ENCODE data around the gene REELD1. TPM values are rescaled to one million over a fixed set of nuclear protein-coding genes. Genes with fewer than 3 reads are reported as not detected.

REELD1 gene
- total RNA-seq, 1 experiment from 2014 or later, result not detected

DNA sequence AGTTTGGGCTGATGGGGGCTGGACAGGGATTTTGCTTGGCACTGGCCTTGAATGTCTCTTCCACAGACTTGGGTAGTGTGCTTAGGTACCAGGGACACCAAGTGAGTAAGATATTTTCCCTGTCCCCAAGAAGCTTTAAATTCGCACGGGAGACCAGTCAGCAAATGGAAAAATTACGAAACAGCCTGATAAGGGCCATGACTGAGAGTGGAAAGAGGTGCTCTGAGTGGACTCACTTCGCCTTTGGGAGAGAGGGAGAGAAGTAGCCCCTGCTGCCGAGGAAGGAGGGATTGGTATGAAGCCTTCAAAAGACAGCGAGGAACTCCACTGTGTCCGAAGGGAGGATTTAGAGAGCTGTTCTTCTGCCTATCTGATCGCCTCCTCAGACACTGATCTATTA is 36.2 kb upstream of the REELD1 start:
- intact Hi-C loops (cut with micrococcal nuclease; ENCODE audit: unreplicated experiment), result loop anchor here (5.0 kb wide), 1 partner anchor 446 kb away; no protein-coding TSS in a partner anchor
- CTCF ChIA-PET, result no interaction called here
- no peaks in the 10 kb centered on the region for H3F3A ChIP-seq (ENCODE audit: insufficient read depth, low read depth)
- no peaks in the 10 kb centered on the region for H3K9me2 ChIP-seq (ENCODE audit: insufficient read depth)
- no peak overlapping the region for H3K4me3 ChIP-seq
- no peaks in the 10 kb centered on the region for H3K27me3 ChIP-seq (ENCODE audit: insufficient read depth, low read depth)
- POLR2A ChIA-PET (ENCODE audit: unreplicated experiment), result no interaction called here
- H2AFZ ChIP-seq, result no peak overlapping the region
- no peaks in the 10 kb centered on the region for H4K20me1 ChIP-seq (ENCODE audit: insufficient read depth)
- H3K79me2 ChIP-seq (ENCODE audit: low read depth), result peaks cover 38% of the 10 kb centered on the region
- H3K9me3 ChIP-seq (ENCODE audit: insufficient read depth, low read depth), result no peaks in the 10 kb centered on the region
- no peak overlapping the region for H3K27ac ChIP-seq
- no peak for DNase-seq
- H3K4me2 ChIP-seq, result no peak overlapping the region
- H3K36me3 ChIP-seq (ENCODE audit: low read depth), result no peaks in the 10 kb centered on the region
- TF ChIP-seq EZH2 (IDR thresholded peaks at IDR 0.05; ENCODE audit: low read depth), result no peak
- TF ChIP-seq, protein P1, sequence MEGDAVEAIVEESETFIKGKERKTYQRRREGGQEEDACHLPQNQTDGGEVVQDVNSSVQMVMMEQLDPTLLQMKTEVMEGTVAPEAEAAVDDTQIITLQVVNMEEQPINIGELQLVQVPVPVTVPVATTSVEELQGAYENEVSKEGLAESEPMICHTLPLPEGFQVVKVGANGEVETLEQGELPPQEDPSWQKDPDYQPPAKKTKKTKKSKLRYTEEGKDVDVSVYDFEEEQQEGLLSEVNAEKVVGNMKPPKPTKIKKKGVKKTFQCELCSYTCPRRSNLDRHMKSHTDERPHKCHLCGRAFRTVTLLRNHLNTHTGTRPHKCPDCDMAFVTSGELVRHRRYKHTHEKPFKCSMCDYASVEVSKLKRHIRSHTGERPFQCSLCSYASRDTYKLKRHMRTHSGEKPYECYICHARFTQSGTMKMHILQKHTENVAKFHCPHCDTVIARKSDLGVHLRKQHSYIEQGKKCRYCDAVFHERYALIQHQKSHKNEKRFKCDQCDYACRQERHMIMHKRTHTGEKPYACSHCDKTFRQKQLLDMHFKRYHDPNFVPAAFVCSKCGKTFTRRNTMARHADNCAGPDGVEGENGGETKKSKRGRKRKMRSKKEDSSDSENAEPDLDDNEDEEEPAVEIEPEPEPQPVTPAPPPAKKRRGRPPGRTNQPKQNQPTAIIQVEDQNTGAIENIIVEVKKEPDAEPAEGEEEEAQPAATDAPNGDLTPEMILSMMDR (conservative IDR thresholded peaks at IDR 0.05), result no peak
- H3K4me1 ChIP-seq (replicated peaks; ENCODE audit: insufficient read depth), result peaks cover 12% of the 10 kb centered on the region
- no TSS peak for BruUV-seq (replicated peaks)

GRCh38 chr4:146179784-146180370 is 34.5 kb upstream of the REELD1 start:
- H3K36me3 ChIP-seq (ENCODE audit: low read depth), result no peaks in the 10 kb centered on the region
- no peaks in the 10 kb centered on the region for H3K9me2 ChIP-seq (ENCODE audit: insufficient read depth)
- BruUV-seq (replicated peaks), result no TSS peak
- TF ChIP-seq, protein P1 (conservative IDR thresholded peaks at IDR 0.05), result no peak
- TF ChIP-seq EZH2 (IDR thresholded peaks at IDR 0.05; ENCODE audit: low read depth), result no peak
- no peak overlapping the region for H3K27ac ChIP-seq
- H3K4me3 ChIP-seq, result no peak overlapping the region
- intact Hi-C loops (cut with micrococcal nuclease; ENCODE audit: unreplicated experiment), result loop anchor here (5.0 kb wide), 1 partner anchor 448 kb away; no protein-coding TSS in a partner anchor
- no peaks in the 10 kb centered on the region for H3K9me3 ChIP-seq (ENCODE audit: insufficient read depth, low read depth)
- CTCF ChIA-PET, result interaction anchor here (0.6 kb wide), 1 partner anchor 316 kb away, joined by 11 read pairs; no protein-coding TSS in a partner anchor
- no peak overlapping the region for H3K4me2 ChIP-seq
- H2AFZ ChIP-seq, result no peak overlapping the region
- no peaks in the 10 kb centered on the region for H3F3A ChIP-seq (ENCODE audit: insufficient read depth, low read depth)
- H3K27me3 ChIP-seq (ENCODE audit: insufficient read depth, low read depth), result no peaks in the 10 kb centered on the region
- H3K79me2 ChIP-seq (ENCODE audit: low read depth), result peaks cover 38% of the 10 kb centered on the region
- DNase-seq, result no peak
- H3K4me1 ChIP-seq (replicated peaks; ENCODE audit: insufficient read depth), result peaks cover 12% of the 10 kb centered on the region
- POLR2A ChIA-PET (ENCODE audit: unreplicated experiment), result no interaction called here
- H4K20me1 ChIP-seq (ENCODE audit: insufficient read depth), result no peaks in the 10 kb centered on the region

- Histone ChIP-seq H3K4me1 (replicated peaks; ENCODE audit: insufficient read depth) (peaks cover 2% of the 10 kb centered on the region; the same call in 1 of the 2 replicates), H4K20me1 (ENCODE audit: insufficient read depth) (no peaks in the 10 kb centered on the region), H3K27ac (no peak overlapping the region), H3K36me3 (ENCODE audit: low read depth) (no peaks in the 10 kb centered on the region; the same call in 1 of the 2 replicates), H3K27me3 (ENCODE audit: insufficient read depth, low read depth) (no peaks in the 10 kb centered on the region), H3K79me2 (ENCODE audit: low read depth) (peaks cover 22% of the 10 kb centered on the region), H3F3A (ENCODE audit: insufficient read depth, low read depth) (no peaks in the 10 kb centered on the region), H3K4me3 (no peak overlapping the region), H2AFZ (no peak overlapping the region), H3K9me3 (ENCODE audit: insufficient read depth, low read depth) (no peaks in the 10 kb centered on the region), H3K4me2 (no peak overlapping the region), H3K9me2 (ENCODE audit: insufficient read depth) (no peaks in the 10 kb centered on the region)
- TF ChIP-seq, protein P1 (conservative IDR thresholded peaks at IDR 0.05), result no peak
- no peak for TF ChIP-seq EZH2 (IDR thresholded peaks at IDR 0.05; ENCODE audit: low read depth)
- intact Hi-C loops (cut with micrococcal nuclease; ENCODE audit: unreplicated experiment), result no loop called here
- ChIA-PET POLR2A (ENCODE audit: unreplicated experiment) (no interaction called here), CTCF (no interaction called here)
- no TSS peak for BruUV-seq (replicated peaks)
- no peak for DNase-seq
Measured at GRCh38 chr4:146182443-146182842, 31.9 kb upstream of the REELD1 start.
